SK-N-SH (cell line): ENCODE results near the gene C20orf204. TPM values are rescaled to one million over a fixed set of nuclear protein-coding genes. Genes with fewer than 3 reads are reported as not detected.

Experiments used
- CTCF ChIA-PET: fragments of 300-600, 350-600 bp; formaldehyde crosslinking; extraction: SDS; loops from one replicate; lab custom pipeline; 2021; lab: Yijun Ruan, JAX
- POLR2A ChIA-PET: fragments of 350-600 bp; sonication (Branson Sonifier 250); formaldehyde crosslinking; extraction: SDS; loops from one replicate; lab custom pipeline; 2020; ENCODE audit warnings: antibody characterized with exemption, inconsistent platforms; lab: Yijun Ruan, JAX
- DNase-seq: peaks from one replicate; pipeline ENCODE4 v3.0.0; 2012
- H2AFZ ChIP-seq: fragments of 200-600 bp; sonication (generic); 2 replicates; pipeline ENCODE4 v1.8.1; 2016; ENCODE audit warnings: antibody characterized with exemption, mild to moderate bottlenecking, low read depth
- H3F3A ChIP-seq: fragments of 200-600 bp; sonication (generic); replicated peaks from 2 replicates; pipeline ENCODE3; 2016; ENCODE audit warnings: antibody characterized with exemption, mild to moderate bottlenecking; ENCODE audit not compliant: insufficient read depth
- H3K27ac ChIP-seq, 2 experiments: fragments of 200-500 bp in 1 of 2; fragments of 200-600 bp in 1 of 2; sonication (Bioruptor generic) in 1 of 2; sonication (generic), shearing (Covaris generic) in 1 of 2; 2 replicates each; pipeline versions ENCODE4 v1.5.1 to v1.6.1; 2014 to 2016; ENCODE audit warnings: low read depth in 2 of 2, inconsistent platforms in 1 of 2, low read length in 1 of 2, mild to moderate bottlenecking in 1 of 2, mixed read lengths in 1 of 2
- H3K27me3 ChIP-seq: fragments of 200-600 bp; sonication (generic), shearing (Covaris generic); 2 replicates; pipeline ENCODE4 v1.6.1; 2016; ENCODE audit warnings: mixed run types; ENCODE audit not compliant: insufficient read depth
- H3K36me3 ChIP-seq, 2 experiments: fragments of 200-500 bp in 1 of 2; fragments of 200-600 bp in 1 of 2; sonication (Bioruptor generic) in 1 of 2; sonication (generic) in 1 of 2; replicated peaks in 1 of 2; 2 replicates each; pipeline versions ENCODE3 to v1.5.1; 2014 to 2016; ENCODE audit warnings: low read length in 1 of 2, mild to moderate bottlenecking in 1 of 2; ENCODE audit not compliant: insufficient read depth in 2 of 2, control insufficient read depth in 1 of 2
- H3K4me1 ChIP-seq, 2 experiments: fragments of 200-500 bp in 1 of 2; fragments of 200-600 bp in 1 of 2; sonication (Bioruptor generic) in 1 of 2; sonication (generic), shearing (Covaris generic) in 1 of 2; 2 replicates each; pipeline versions ENCODE4 v1.5.1 to v1.6.1; 2014 to 2016; ENCODE audit warnings: low read depth in 1 of 2, low read length in 1 of 2, mixed run types in 1 of 2; ENCODE audit not compliant: insufficient read depth in 2 of 2, control insufficient read depth in 1 of 2
- H3K4me2 ChIP-seq: fragments of 200-600 bp; sonication (generic), shearing (Covaris generic); 2 replicates; pipeline ENCODE4 v1.6.1; 2017; ENCODE audit warnings: mixed run types
- H3K4me3 ChIP-seq, 2 experiments: fragments of 200-500 bp in 1 of 2; fragments of 200-600 bp in 1 of 2; sonication (Bioruptor generic) in 1 of 2; sonication (generic), shearing (Covaris generic) in 1 of 2; 2 replicates each; pipeline versions ENCODE4 v1.5.1 to v1.8.1; 2014 to 2016; ENCODE audit warnings: low read depth in 2 of 2, inconsistent platforms in 1 of 2, low read length in 1 of 2, mild to moderate bottlenecking in 1 of 2, mixed read lengths in 1 of 2, moderate library complexity in 1 of 2
- H3K79me2 ChIP-seq: fragments of 200-600 bp; sonication (generic); 2 replicates; pipeline ENCODE4 v1.8.1; 2017; ENCODE audit warnings: mild to moderate bottlenecking; ENCODE audit not compliant: insufficient read depth
- H3K9ac ChIP-seq: fragments of 200-600 bp; sonication (generic); 2 replicates; pipeline ENCODE4 v1.6.1; 2017; ENCODE audit warnings: mixed run types
- H3K9me2 ChIP-seq: fragments of 200-600 bp; sonication (generic); 2 replicates; pipeline ENCODE4 v1.6.1; 2017; ENCODE audit warnings: mixed run types
- H3K9me3 ChIP-seq: fragments of 200-600 bp; sonication (generic); 2 replicates; pipeline ENCODE4 v1.6.1; 2017; ENCODE audit warnings: mixed run types, mild to moderate bottlenecking, moderate library complexity
- H4K20me1 ChIP-seq: fragments of 200-600 bp; sonication (generic); 2 replicates; pipeline ENCODE4 v1.6.1; 2017; ENCODE audit warnings: mild to moderate bottlenecking, mixed run types; ENCODE audit not compliant: insufficient read depth
- CTCF ChIP-seq: fragments of 200-600 bp; sonication (generic); IDR thresholded peaks from 2 replicates; pipeline ENCODE4 v1.6.1; 2017; ENCODE audit warnings: antibody characterized with exemption, mild to moderate bottlenecking, moderate library complexity
- EP300 ChIP-seq, 2 experiments: IDR thresholded peaks; 2 replicates each; pipeline versions ENCODE4 v1.4.0 to v1.6.1; 2012; ENCODE audit warnings: borderline replicate concordance in 1 of 2, low read depth in 1 of 2, low read length in 1 of 2
- EZH2phosphoT487 ChIP-seq: fragments of 200-600 bp; sonication (generic); IDR thresholded peaks from 2 replicates; pipeline ENCODE4 v1.6.1; 2017; ENCODE audit warnings: low read depth, mixed run types, mild to moderate bottlenecking, antibody characterized with exemption, moderate library complexity, borderline replicate concordance
- FOXJ3 ChIP-seq: sonication (generic); formaldehyde crosslinking; IDR thresholded peaks from 2 replicates; pipeline ENCODE4 v1.5.1; 2020; ENCODE audit warnings: mild to moderate bottlenecking, missing genetic modification reagents
- FOXM1 ChIP-seq: IDR thresholded peaks from 2 replicates; pipeline ENCODE4 v1.4.0; 2012; ENCODE audit warnings: low read depth, mild to moderate bottlenecking
- GABPA ChIP-seq: IDR thresholded peaks from 2 replicates; pipeline ENCODE4 v1.4.0; 2012; ENCODE audit warnings: low read depth, mild to moderate bottlenecking
- GATA2 ChIP-seq: sonication (generic); formaldehyde crosslinking; IDR thresholded peaks from 2 replicates; pipeline ENCODE4 v1.5.0; 2020; ENCODE audit warnings: mild to moderate bottlenecking, missing genetic modification reagents
- IRF3 ChIP-seq: fragments of 150-350 bp; IDR thresholded peaks from 2 replicates; pipeline ENCODE4 v1.6.1; 2016; ENCODE audit warnings: mild to moderate bottlenecking, low read depth, low read length
- JUND ChIP-seq: IDR thresholded peaks from 2 replicates; pipeline ENCODE4 v1.4.0; 2012
- MAX ChIP-seq: IDR thresholded peaks from 2 replicates; pipeline ENCODE4 v1.4.0; 2012; ENCODE audit warnings: low read depth
- MEF2A ChIP-seq: IDR thresholded peaks from 2 replicates; pipeline ENCODE4 v1.4.0; 2012; ENCODE audit warnings: low read depth, borderline replicate concordance
- MXI1 ChIP-seq: IDR thresholded peaks from 2 replicates; pipeline ENCODE4 v1.6.1; 2012; ENCODE audit warnings: mild to moderate bottlenecking, low read depth, low read length, improper control_type of control experiment
- NFIC ChIP-seq: IDR thresholded peaks from 2 replicates; pipeline ENCODE4 v1.4.0; 2012; ENCODE audit warnings: borderline replicate concordance
- RCOR1 ChIP-seq: fragments of 150-350 bp; IDR thresholded peaks from 2 replicates; pipeline ENCODE4 v1.6.1; 2017; ENCODE audit warnings: antibody characterized with exemption, low read length
- RXRA ChIP-seq: IDR thresholded peaks from 2 replicates; pipeline ENCODE4 v1.4.0; 2012; ENCODE audit warnings: low read depth, mild to moderate bottlenecking, borderline replicate concordance
- SIN3A ChIP-seq: IDR thresholded peaks from 2 replicates; pipeline ENCODE4 v1.6.1; 2012; ENCODE audit warnings: low read depth, mild to moderate bottlenecking, low read length, moderate library complexity, borderline replicate concordance
- SMC3 ChIP-seq: IDR thresholded peaks from 2 replicates; pipeline ENCODE4 v1.6.1; 2012; ENCODE audit warnings: low read depth, low read length, improper control_type of control experiment
- TAF1 ChIP-seq: IDR thresholded peaks from 2 replicates; pipeline ENCODE4 v1.6.1; 2012; ENCODE audit warnings: low read depth, mild to moderate bottlenecking, low read length, moderate library complexity, borderline replicate concordance
- YY1 ChIP-seq: IDR thresholded peaks from 2 replicates; pipeline ENCODE4 v1.4.0; 2012; ENCODE audit warnings: low read depth, mild to moderate bottlenecking
- ZBTB33 ChIP-seq: IDR thresholded peaks from 2 replicates; pipeline ENCODE4 v1.4.0; 2012; ENCODE audit warnings: low read depth, borderline replicate concordance
- WGBS: methylation state at CpG from one replicate; pipeline ENCODE4 v1.1.6; 2017; ENCODE audit warnings: low lambda C conversion rate; 5-methylcytosine and 5-hydroxymethylcytosine counted together
- polyA plus RNA-seq, 3 experiments: library from polyadenylated mRNA; depleted of rRNA; stranded (reverse); fragments of >200 nt; gene quantifications; 2 replicates each; pipeline ENCODE4 v1.2.3, GENCODE V29; 2012

C20orf204 gene
- polyA plus RNA-seq, 1 of the 3 experiments (the other 2 are of a cell fraction) = 0.21 TPM

GRCh38 chr20:64030371-64031134, 5.4 kb upstream of the C20orf204 start:
- H3K4me2 ChIP-seq = no peak overlapping the region
- H3K27ac ChIP-seq = no peak overlapping the region
- peaks cover 0 to 17% of the 10 kb centered on the region in 2 experiments; a peak in 1 of 4 replicates for H3K4me1 ChIP-seq
- H3K9ac ChIP-seq = no peak overlapping the region
- no peaks in the 10 kb centered on the region for H3K27me3 ChIP-seq
- CTCF ChIA-PET = interaction anchor here (1.1 kb wide), 1 partner anchor 8 kb away, joined by 7 read pairs; no protein-coding TSS in a partner anchor
- TF ChIP-seq GATA2 (CRISPR knock-in tag) (no peak), EP300 (IDR thresholded peaks at IDR 0.05; ENCODE audit: borderline replicate concordance in 1 of 2, low read depth in 1 of 2, low read length in 1 of 2) (no peak), JUND (no peak), EZH2phosphoT487 (no peak), NFIC (no peak), MAX (no peak), IRF3 (no peak), RXRA (no peak), MEF2A (no peak), FOXM1 (no peak), CTCF (no peak), MXI1 (no peak), SIN3A (no peak), TAF1 (no peak), RCOR1 (no peak), FOXJ3 (no peak), YY1 (no peak), ZBTB33 (no peak), GABPA (no peak), SMC3 (no peak)
- POLR2A ChIA-PET = no interaction called here
- peaks cover 14 to 68% of the 10 kb centered on the region in 2 experiments for H3K36me3 ChIP-seq
- H3K9me2 ChIP-seq = no peaks in the 10 kb centered on the region
- H2AFZ ChIP-seq = no peak overlapping the region
- no peak overlapping the region for H3K4me3 ChIP-seq
- H4K20me1 ChIP-seq = 0 out of 2 replicates have a peak, but pooled peaks cover 2% of the 10 kb centered on the region
- H3F3A ChIP-seq = no peaks in the 10 kb centered on the region
- WGBS = 91% methylated on average over 11 of the region's 20 CpGs
- DNase-seq = no peak
- no peaks in the 10 kb centered on the region for H3K79me2 ChIP-seq
- no peaks in the 10 kb centered on the region for H3K9me3 ChIP-seq
